ENCODE data around the gene OR10AG1. TPM values are rescaled to one million over a fixed set of nuclear protein-coding genes. Genes with fewer than 3 reads are reported as not detected.

OR10AG1 gene
- total and polyA plus RNA-seq, 2 of the 8 experiments (the other 6 are each of a cell fraction or from before 2014, with no cell fraction given) = not detected

DNA sequence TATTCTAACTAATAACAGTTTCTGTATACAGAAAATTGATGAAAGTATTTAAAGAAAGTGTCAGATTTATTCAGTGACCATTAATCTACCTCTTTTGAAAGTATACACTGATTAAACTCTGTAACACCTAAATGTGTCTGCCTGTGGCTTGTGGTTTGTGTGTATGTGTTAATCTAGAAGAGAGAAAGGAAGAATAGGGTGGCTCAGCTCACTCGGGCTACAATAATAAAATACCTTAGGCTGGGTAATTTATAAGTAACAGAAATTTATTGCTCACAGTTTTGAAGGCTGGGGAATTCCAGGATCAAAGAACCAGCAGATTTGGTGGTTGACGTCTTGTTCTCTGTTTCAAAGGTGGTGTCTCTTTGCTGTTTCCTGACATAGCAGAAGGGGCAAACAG lies 44.1 kb upstream of the OR10AG1 start (continued):
- TF ChIP-seq SIX5 (IDR thresholded peaks at IDR 0.05; ENCODE audit: low read depth, low read length) = no peak
- TF ChIP-seq BRCA1 (IDR thresholded peaks at IDR 0.05; ENCODE audit: low read depth, low read length) = no peak
- TF ChIP-seq CHD7 (IDR thresholded peaks at IDR 0.05; ENCODE audit: insufficient replicate concordance, low read length) = no peak
- no peak for TF ChIP-seq TAF7 (optimal IDR thresholded peaks at IDR 0.05; ENCODE audit: borderline replicate concordance, low read depth, low read length)
- no peak for TF ChIP-seq CBX8 (IDR thresholded peaks at IDR 0.05; ENCODE audit: borderline replicate concordance, low read depth, low read length)

All from H1 (cell line).